ENCODE data around the gene RNF133.
A peak's percentile ranks its signal among the peaks of the same experiment; 100 is the strongest.
"Not testable (repeated sequence)": the region's sequence is repeated elsewhere in the genome, so short reads cannot be mapped to it uniquely, and the experiment has no call there.

The RNF133 gene

DNA sequence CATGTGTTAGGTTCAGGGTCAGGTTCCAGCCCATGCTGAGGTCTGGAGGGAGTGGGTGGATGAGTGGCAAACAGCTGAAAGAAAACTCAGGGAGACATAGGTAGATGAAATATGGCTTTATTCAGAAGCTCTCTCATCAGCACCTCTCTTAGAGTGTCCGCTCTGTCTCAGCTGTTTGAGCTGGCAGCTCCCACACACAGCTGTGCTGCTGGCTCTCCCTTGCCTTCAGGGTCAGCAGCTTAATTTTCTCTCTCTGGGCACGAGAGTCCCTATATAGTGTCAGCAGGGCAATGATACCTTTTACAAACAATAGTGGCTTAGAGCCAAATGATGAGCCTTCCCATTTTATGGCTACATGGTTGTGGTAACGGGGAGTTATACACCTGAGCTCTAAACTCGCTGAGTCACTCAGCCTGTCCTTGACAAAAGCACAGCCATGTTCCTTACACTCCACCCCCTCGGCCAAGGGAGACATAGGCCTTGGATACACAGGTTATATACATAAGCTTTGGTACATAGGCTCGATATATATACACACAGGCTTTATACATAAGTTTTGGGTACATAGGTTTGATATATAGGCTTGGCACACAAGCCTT lies 10.4 kb downstream of the RNF133 start:
- DNase-seq: no peak

DNA sequence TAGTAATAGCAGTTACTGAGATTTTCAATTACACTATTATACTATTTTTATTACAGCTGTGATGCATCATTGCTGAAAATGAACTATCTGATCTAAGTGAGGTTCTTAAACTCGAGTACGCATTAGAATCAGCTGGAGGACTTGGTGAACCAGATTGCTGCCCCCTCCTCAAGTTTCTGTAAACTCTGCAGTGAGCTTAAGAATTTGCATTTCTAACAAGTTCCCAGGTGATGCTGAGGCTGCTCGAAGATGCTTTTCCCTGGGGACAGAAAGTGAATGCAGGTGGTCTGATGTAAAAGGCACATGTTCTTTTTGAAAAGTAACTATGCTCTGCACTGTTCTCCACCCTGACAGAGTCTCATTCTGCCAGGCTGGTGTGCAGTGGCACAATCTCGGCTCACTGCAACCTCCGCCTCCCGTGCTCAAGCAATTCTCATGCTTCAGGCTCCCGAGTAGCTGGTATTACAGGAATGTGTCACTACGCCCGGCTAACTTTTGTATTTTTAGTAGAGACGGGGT lies 12.5 kb downstream of the RNF133 start:
- no peak for DNase-seq

DNA sequence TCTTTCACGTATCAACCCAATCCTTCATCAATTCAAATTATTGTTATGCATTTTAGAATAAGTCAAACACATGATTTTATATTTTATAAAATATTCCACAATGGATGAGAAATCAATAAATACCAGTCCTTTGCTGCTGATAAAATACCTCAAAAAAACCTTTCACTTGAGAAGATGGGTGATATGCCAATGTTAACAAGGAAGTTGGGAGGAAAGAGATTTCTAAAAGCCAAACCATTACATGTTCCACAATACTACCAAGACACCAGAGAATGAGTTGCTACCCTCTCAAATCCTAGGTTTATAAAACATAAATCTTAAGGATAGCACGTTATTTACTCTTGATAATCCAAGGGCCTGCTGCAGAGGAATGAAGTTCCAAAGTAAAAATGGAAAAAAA lies 14.4 kb downstream of the RNF133 start:
- DNase-seq: no peak

DNA sequence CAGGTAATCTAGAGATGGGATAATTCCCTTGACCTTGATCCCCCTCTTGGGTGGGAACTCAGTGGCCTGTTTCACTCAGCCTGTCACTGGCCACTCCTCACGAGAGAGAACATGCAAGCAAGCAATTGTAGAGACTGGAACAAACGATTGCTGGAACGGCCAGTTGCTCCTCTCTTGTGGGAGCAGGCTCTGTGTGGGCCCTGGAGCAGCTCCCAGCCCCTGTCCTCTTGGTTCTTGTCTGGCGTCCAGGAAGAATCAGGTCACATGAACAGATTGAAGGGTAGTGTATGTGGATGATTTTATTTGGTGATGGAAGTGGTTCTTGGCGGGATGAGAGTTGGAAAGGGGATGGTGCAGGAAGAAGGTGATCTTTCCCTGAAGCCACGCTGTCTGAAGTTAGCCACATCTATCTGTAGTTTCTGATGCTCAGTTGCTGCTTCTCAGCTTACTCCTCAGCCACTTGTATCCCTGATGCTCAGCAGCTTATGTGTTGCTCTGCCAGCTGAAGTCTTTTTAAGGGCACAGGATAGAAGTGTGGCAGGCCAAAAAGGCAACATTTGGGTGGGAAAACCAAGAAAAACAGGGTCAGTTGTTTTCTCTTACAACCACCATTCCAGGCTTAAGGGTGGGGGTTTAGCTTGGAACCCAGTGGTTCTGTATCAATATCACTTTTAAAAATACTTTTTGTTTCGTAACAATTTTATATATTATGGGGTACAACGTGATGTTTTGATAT lies 15.9 kb downstream of the RNF133 start:
- DNase-seq: no peak

DNA sequence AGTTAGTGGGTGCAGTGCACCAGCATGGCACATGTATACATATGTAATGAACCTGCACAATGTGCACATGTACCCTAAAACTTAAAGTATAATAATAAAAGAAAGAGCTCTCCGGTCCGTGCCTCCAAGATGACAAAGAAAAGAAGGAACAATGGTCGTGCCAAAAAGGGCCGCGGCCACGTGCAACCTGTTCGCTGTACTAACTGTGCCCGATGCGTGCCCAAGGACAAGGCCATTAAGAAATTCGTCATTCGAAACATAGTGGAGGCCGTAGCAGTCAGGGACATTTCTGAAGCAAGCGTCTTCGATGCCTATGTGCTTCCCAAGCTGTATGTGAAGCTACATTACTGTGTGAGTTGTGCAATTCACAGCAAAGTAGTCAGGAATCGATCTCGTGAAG lies 17.7 kb downstream of the RNF133 start:
- not testable (repeated sequence) for DNase-seq

GRCh38 chr7:122679813-122680212 lies 19.1 kb downstream of the RNF133 start:
- no peak for DNase-seq

- peak; percentile 41 for DNase-seq
Observed at GRCh38 chr7:122679269-122679709, 19.6 kb downstream of the RNF133 start.

- no peak for DNase-seq
Observed at GRCh38 chr7:122677149-122677548, 21.8 kb downstream of the RNF133 start.

DNA sequence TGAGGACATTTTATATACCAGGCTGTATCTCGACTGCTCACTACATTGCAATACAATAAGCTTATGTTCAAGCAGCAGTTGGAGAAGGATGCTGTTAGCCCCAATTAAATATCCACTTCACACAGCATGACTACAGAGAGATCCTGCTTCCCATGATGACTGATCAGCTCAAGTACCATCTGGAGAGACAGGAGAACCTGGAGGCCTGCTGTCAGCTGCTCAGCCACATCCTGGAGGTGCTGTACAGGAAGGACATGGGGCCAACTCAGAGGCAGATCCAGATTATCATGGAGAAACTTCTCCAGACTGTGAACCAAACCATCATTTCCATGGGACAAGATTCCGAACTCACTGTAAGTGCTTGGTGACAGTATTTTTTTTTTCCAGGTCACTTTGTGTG lies 22.5 kb downstream of the RNF133 start:
- peak; percentile 78 for DNase-seq

DNA sequence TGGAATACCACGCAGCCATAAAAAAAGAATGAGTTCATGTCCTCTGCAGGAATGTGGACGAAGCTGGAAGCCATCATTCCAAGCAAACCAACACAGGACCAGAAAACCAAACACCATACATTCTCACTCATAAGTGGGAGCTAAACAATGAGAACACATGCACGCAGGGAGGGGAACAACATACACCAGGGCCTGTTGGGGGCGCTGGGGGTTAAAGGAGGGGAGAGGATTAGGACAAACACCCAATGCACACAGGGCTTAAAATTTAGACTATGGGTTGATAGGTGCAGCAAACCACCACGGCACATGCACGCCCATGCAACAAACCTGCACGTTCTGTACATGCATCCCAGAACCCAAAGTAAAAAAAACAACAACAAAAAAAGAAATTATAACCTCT lies 23.3 kb downstream of the RNF133 start:
- no peak for DNase-seq

- no peak for DNase-seq
Observed at GRCh38 chr7:122675011-122675410, 23.9 kb downstream of the RNF133 start.

DNA sequence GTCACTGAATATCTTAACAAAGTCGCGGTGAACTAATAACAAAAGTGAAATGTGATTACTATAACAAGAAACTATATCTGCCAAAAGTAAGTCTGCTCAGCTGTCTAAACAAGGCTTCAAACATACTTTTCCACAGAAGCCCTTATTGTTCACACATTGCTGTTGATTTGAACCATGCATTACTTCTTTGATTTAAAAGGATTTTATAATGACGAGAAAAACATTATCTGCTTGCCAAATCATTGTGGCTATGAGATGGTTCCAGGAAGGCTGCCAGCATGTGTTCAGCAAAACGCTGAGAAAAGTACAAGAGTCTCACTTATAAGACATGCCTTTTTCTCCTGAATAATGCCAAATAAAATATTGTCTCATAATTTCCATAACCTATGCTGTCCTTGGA lies 24.4 kb downstream of the RNF133 start:
- peak; percentile 26 for DNase-seq

DNA sequence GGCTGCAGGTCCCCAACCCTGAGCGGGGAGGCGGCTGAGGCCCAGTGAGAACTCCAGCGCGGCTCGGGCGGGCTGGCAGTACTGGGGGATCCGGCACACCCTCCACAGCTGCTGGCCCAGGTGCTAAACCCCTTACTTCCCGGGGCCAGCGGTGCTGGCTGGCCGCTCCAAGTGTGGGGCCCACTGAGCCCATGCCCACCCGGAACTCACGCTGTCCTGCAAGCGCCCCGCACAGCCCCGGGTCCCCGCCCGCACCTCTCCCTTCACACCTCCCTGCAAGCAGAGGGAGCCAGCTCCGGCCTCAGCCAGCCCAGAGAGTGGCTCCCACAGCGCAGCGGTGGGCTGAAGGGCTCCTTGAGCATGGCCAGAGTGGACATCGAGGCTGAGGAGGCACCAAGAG lies 25.0 kb downstream of the RNF133 start:
- no peak for DNase-seq

DNA sequence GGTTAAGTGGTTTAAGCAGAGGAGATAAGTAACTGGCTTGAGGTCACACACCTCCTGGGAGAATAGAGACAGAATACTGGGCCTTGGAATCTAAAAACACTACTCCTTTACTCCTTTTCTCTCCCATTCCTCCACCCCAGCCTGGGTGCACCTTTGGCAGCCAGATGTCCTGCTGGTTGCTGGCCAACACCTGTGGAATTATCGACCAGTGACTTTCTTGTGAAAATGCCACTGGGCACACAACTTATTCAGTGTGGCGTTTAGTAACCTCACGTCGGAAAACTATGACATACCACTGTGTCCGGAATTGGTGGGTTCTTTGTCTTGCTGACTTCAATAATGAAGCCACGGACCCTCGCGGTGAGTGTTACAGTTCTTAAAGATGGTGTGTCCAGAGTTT lies 26.4 kb downstream of the RNF133 start:
- DNase-seq: no peak

- DNase-seq: no peak
Observed at GRCh38 chr7:122663733-122664132, 35.2 kb downstream of the RNF133 start.

GRCh38 chr7:122658856-122659255 lies 40.1 kb downstream of the RNF133 start:
- DNase-seq: no peak

- no peak for DNase-seq
Observed at GRCh38 chr7:122653685-122654084, 45.2 kb downstream of the RNF133 start.

DNA sequence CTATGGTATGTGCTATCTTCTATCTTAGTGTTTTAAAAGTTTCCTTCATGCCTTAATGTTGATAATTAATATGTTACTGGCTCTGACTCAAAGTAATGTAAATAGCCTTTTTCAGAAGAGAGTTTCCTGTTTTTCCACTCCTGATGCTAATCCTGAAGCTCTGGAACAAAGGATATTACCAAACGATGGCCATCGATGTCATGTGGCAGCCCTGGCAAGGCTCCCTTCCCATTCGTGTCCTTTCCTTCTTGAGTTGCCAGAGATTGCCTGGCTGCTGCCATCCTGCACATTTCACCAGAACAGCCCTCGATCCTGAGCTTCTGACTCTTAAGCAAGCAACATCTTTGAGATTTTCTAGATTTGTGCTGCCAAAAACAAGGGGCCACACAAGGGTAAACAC lies 46.0 kb downstream of the RNF133 start:
- no peak for DNase-seq

GRCh38 chr7:122651451-122651850 lies 47.5 kb downstream of the RNF133 start:
- DNase-seq: no peak

All from NCI-H345 (cell line).